ENCODE data around the gene NAXE. TPM values are rescaled to one million over a fixed set of nuclear protein-coding genes. Genes with fewer than 3 reads are reported as not detected.
"Not testable (repeated sequence)": the region's sequence is repeated elsewhere in the genome, so short reads cannot be mapped to it uniquely, and the experiment has no call there.

The NAXE gene
- total and polyA plus RNA-seq, 9 donors = 43.5 to 85.4 (median 65.4) TPM

DNA sequence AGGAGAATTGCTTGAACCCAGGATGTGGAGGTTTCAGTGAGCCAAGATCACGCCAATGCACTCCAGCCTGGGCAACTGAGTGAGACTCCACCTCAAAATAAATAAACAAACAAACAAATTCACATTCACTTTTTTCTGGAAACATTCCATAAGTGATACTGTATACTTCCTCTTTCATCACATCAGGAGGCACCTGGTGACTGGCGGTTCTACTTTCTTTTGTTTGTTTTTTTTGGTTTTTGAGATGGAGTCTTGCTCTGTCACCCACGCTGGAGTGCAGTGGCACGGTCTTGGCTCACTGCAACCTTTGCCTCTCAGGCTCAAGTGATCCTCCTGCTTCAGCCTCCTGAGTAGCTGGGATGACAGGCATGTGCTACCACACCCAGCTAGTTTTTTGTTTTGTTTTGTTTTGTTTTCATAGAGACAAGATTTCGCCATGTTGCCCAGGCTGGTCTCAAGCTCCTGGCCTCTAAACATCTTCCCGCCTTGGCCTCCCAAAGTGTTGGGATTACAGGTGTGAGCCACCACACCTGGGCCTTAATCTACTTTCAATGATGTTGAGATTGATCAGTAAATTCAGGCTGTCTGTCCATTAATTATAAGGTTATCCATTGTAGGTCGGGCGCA lies 38.4 kb downstream of the NAXE start:
- H3K27me3 ChIP-seq = no peaks in the 10 kb centered on the region
- TF ChIP-seq POLR2A (IDR thresholded peaks at IDR 0.05) = no peak
- TF ChIP-seq EP300 (IDR thresholded peaks at IDR 0.05) = no peak
- TF ChIP-seq, protein P1, sequence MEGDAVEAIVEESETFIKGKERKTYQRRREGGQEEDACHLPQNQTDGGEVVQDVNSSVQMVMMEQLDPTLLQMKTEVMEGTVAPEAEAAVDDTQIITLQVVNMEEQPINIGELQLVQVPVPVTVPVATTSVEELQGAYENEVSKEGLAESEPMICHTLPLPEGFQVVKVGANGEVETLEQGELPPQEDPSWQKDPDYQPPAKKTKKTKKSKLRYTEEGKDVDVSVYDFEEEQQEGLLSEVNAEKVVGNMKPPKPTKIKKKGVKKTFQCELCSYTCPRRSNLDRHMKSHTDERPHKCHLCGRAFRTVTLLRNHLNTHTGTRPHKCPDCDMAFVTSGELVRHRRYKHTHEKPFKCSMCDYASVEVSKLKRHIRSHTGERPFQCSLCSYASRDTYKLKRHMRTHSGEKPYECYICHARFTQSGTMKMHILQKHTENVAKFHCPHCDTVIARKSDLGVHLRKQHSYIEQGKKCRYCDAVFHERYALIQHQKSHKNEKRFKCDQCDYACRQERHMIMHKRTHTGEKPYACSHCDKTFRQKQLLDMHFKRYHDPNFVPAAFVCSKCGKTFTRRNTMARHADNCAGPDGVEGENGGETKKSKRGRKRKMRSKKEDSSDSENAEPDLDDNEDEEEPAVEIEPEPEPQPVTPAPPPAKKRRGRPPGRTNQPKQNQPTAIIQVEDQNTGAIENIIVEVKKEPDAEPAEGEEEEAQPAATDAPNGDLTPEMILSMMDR (IDR thresholded peaks at IDR 0.05) = no peak

DNA sequence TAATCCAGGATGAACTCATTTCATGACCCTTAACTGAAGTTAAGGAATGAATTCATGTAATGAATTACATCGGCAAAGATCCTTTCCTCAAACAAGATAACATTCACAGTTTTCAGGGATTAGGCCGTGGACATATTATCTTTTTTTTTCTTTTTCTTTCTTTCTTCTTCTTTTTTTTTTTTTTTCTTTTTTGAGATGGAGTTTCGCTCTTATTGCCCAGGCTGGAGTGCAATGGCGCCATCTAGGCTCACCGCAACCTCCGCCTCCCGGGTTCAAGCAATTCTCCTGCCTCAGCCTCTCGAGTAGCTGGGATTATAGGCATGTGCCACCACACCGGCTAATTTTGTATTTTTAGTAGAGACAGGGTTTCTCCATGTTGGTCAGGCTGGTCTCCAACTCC lies 39.6 kb downstream of the NAXE start:
- H3K9me3 ChIP-seq; H3K27ac ChIP-seq; H3K4me1 ChIP-seq (ENCODE audit: insufficient read depth); H3K36me3 ChIP-seq; H3K27me3 ChIP-seq; DNase-seq; intact Hi-C loops (cut with DNase I); H3K4me3 ChIP-seq: not testable (repeated sequence)
- 45 to 50% (median 49%) methylated on average over 9 of the region's 9 CpGs for WGBS, 3 donors

More for the DNA sequence above, 38.4 kb downstream of the NAXE start:
- peaks cover 2% of the 10 kb centered on the region for H3K4me1 ChIP-seq (ENCODE audit: insufficient read depth)
- 84 to 86% (median 85%) methylated on average over 8 of the region's 8 CpGs for WGBS, 3 donors
- no peak for DNase-seq
- no peak overlapping the region for H3K4me3 ChIP-seq
- intact Hi-C loops (cut with DNase I) = no loop called here
- H3K36me3 ChIP-seq = no peaks in the 10 kb centered on the region
- no peak overlapping the region for H3K27ac ChIP-seq
- no peaks in the 10 kb centered on the region for H3K9me3 ChIP-seq

DNA sequence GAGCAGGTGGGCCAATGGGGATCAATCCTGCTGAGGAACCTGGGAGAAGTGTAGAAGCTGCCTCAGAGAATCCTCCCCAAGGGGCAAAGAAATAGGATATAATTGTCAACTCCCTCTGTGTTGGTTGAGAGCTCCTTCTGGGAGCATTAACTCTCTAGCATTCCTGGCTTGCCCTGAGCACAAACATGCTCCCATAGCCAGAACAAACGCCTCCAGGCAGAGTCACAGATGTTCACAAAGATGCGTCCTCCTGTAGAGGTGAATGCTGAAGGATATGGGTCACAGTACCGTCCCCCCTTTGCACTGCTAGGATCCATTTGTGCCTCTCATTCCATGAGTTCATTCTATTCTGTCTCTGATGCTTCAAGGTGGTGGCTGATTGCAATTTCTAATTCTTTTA lies 40.8 kb downstream of the NAXE start:
- no peak for DNase-seq

DNA sequence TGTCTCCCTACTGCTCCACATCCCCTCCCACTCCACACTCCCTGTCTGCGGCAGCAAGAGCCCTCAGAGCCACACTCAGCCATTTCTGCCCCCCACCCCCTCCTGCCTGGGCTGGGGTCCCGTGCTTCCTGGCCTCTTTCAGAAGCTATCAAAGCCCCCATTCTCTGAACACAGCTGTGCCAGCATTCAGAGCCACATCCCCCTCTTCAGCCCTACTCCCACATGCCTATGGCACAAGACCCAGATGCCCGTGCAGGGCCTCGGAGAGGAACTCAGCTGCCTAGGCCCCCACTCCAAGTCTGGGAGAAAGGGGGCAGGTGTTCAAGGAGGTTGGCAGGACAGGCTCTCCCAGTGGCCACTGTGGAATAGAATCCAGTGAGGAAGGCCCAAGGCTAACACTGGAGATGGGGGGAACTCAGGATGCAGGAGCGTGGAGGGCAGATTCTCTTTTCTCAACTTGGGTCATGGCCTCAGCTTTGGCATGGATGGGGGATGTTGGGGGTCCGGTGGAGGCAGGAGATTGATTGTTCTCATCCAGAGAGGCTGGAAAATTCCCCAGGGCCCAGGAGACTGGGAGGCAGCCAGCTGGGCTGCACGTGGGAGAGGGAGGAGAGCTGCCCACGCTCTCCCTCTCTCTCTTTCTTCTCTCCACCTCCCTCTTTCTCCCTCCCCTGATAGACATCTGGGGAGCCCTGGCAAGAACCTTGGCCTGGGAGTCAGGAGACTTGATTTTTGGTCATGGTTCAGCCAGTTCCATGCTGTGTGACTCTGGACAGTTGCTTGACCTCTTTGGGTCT lies 46.8 kb downstream of the NAXE start:
- Histone ChIP-seq H3K36me3 (no peaks in the 10 kb centered on the region), H3K27me3 (no peaks in the 10 kb centered on the region), H3K9me3 (no peaks in the 10 kb centered on the region), H3K27ac (no peak overlapping the region), H3K4me1 (ENCODE audit: insufficient read depth) (peaks cover 2% of the 10 kb centered on the region), H3K4me3 (no peak overlapping the region)
- intact Hi-C loops (cut with DNase I) = no loop called here
- TF ChIP-seq EP300 (IDR thresholded peaks at IDR 0.05) (no peak), POLR2A (IDR thresholded peaks at IDR 0.05) (no peak)
- TF ChIP-seq, protein P1 (IDR thresholded peaks at IDR 0.05) = no peak
- 30 to 32% (median 31%) methylated on average over 8 of the region's 8 CpGs for WGBS, 3 donors
- DNase-seq = no peak

More for the DNA sequence above, 40.8 kb downstream of the NAXE start:
- no peaks in the 10 kb centered on the region for H3K9me3 ChIP-seq
- H3K4me1 ChIP-seq (ENCODE audit: insufficient read depth) = no peaks in the 10 kb centered on the region
- H3K36me3 ChIP-seq = no peaks in the 10 kb centered on the region
- intact Hi-C loops (cut with DNase I) = no loop called here
- WGBS, 3 donors = 35 to 57% (median 51%) methylated on average over 3 of the region's 3 CpGs
- TF ChIP-seq POLR2A (IDR thresholded peaks at IDR 0.05) (no peak), EP300 (IDR thresholded peaks at IDR 0.05) (no peak)
- TF ChIP-seq, protein P1 (IDR thresholded peaks at IDR 0.05) = no peak
- H3K27me3 ChIP-seq = no peaks in the 10 kb centered on the region
- no peak overlapping the region for H3K27ac ChIP-seq
- H3K4me3 ChIP-seq = no peak overlapping the region

DNA sequence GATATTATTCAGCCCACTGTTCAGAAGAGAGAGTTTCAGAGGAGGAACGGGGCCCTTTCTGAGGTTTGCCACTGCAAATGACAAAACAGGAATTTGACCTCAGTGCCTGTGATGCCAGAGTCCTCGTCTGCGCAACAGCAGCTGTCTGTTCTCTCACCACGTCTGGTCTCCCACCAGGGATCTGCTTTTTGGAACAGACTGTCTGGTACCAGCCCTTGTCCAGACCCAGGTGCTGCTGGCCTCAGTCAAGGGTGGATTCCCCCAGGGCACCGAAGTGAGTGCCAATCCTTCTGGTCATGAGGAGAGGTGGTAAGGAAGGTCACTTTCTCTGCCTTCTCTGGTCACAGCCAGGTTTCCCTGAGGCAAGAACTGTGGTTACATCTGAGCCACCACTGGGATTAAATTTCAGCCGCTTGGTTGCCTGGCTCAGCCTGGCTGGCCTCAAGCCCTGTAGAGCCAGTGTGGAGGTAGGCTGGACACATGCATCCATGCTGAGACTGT lies 48.1 kb downstream of the NAXE start:
- DNase-seq = no peak
- Histone ChIP-seq H3K4me1 (ENCODE audit: insufficient read depth) (peaks cover 2% of the 10 kb centered on the region), H3K9me3 (no peaks in the 10 kb centered on the region), H3K27me3 (no peaks in the 10 kb centered on the region), H3K27ac (no peak overlapping the region), H3K4me3 (no peak overlapping the region), H3K36me3 (no peaks in the 10 kb centered on the region)
- intact Hi-C loops (cut with DNase I) = no loop called here
- TF ChIP-seq POLR2A (IDR thresholded peaks at IDR 0.05) (no peak), EP300 (IDR thresholded peaks at IDR 0.05) (no peak)
- TF ChIP-seq, protein P1 (IDR thresholded peaks at IDR 0.05) = no peak
- WGBS, 3 donors = 72 to 80% (median 77%) methylated on average over 6 of the region's 6 CpGs
